ENCODE results near the gene RBFOX1. TPM values are rescaled to one million over a fixed set of nuclear protein-coding genes. Genes with fewer than 3 reads are reported as not detected.

The RBFOX1 gene
- total and polyA plus RNA-seq, 2 donors (not counting 1 experiment from before 2014, with no cell fraction given) = not detected

GRCh38 chr16:7449306-7449705 is 116.7 kb downstream of the RBFOX1 start:
- Histone ChIP-seq H3K9ac (ENCODE audit: low read length) (no peak overlapping the region), H3K4me2 (replicated peaks; ENCODE audit: low read depth, low read length, poor library complexity, severe bottlenecking) (no peak overlapping the region), H3K4me3 (ENCODE audit: control extremely low read depth in 1 of 5, extremely low read depth in 1 of 5, insufficient read depth in 1 of 5, low read depth in 2 of 5, low read length in 4 of 5) (no peak overlapping the region), H3K36me3 (replicated peaks in 1 of 2; ENCODE audit: control extremely low read depth in 1 of 2, control insufficient read depth in 1 of 2, extremely low read depth in 1 of 2, insufficient read depth in 2 of 2, low read length in 1 of 2) (no peaks in the 10 kb centered on the region), H3K79me2 (ENCODE audit: control insufficient read depth, insufficient read depth, low read length) (no peaks in the 10 kb centered on the region), H3K27me3 (replicated peaks in 1 of 4; ENCODE audit: control extremely low read depth in 1 of 4, control insufficient read depth in 3 of 4, insufficient read depth in 4 of 4, low read length in 3 of 4) (no peaks in the 10 kb centered on the region), H3K4me1 (ENCODE audit: control insufficient read depth in 2 of 2, insufficient read depth in 2 of 2, low read length in 2 of 2) (no peaks in the 10 kb centered on the region), H3K9me3 (ENCODE audit: control extremely low read depth in 1 of 3, control insufficient read depth in 2 of 3, insufficient read depth in 1 of 3, low read length in 2 of 3) (peaks cover 0 to 10% (median 0%) of the 10 kb centered on the region in 3 donors), H3K27ac (ENCODE audit: low read length in 2 of 2) (no peak overlapping the region), H2AFZ (ENCODE audit: insufficient read depth, low read depth, low read length, poor library complexity, severe bottlenecking) (no peak overlapping the region), H4K20me1 (ENCODE audit: control insufficient read depth, insufficient read depth, low read length, poor library complexity, severe bottlenecking) (no peaks in the 10 kb centered on the region)
- Mint-ChIP-seq H3K27me3 (no peaks in the 10 kb centered on the region), H3K27ac (no peak overlapping the region), H3K4me1 (no peaks in the 10 kb centered on the region), H3K4me3 (no peak overlapping the region), H3K9me3 (ENCODE audit: insufficient read depth) (peaks cover 7% of the 10 kb centered on the region)
- ATAC-seq (ENCODE audit: low read depth) (no peak), DNase-seq (no peak)
- ChIA-PET POLR2A (no interaction called here), CTCF (interaction anchor here (0.6 kb wide), 1 partner anchor 26 kb away, joined by 3 read pairs; no protein-coding TSS in a partner anchor)
- TF ChIP-seq CTCF (IDR thresholded peaks at IDR 0.05) = no peak
- no peak for TF ChIP-seq EZH2 (IDR thresholded peaks at IDR 0.05; ENCODE audit: borderline replicate concordance, insufficient read depth, low read depth, low read length, poor library complexity, severe bottlenecking)
- 100% methylated on average over 2 of the region's 3 CpGs for WGBS (ENCODE audit: insufficient coverage)
- intact Hi-C loops (cut with micrococcal nuclease) = no loop called here

GRCh38 chr16:7449808-7450207 is 117.2 kb downstream of the RBFOX1 start:
- Histone ChIP-seq H3K27ac (ENCODE audit: low read length in 2 of 2) (no peak overlapping the region), H3K79me2 (ENCODE audit: control insufficient read depth, insufficient read depth, low read length) (no peaks in the 10 kb centered on the region), H3K9me3 (ENCODE audit: control extremely low read depth in 1 of 3, control insufficient read depth in 2 of 3, insufficient read depth in 1 of 3, low read length in 2 of 3) (peaks cover 0 to 12% (median 0%) of the 10 kb centered on the region in 3 donors), H3K27me3 (replicated peaks in 1 of 4; ENCODE audit: control extremely low read depth in 1 of 4, control insufficient read depth in 3 of 4, insufficient read depth in 4 of 4, low read length in 3 of 4) (no peaks in the 10 kb centered on the region), H4K20me1 (ENCODE audit: control insufficient read depth, insufficient read depth, low read length, poor library complexity, severe bottlenecking) (no peaks in the 10 kb centered on the region), H2AFZ (ENCODE audit: insufficient read depth, low read depth, low read length, poor library complexity, severe bottlenecking) (no peak overlapping the region), H3K36me3 (replicated peaks in 1 of 2; ENCODE audit: control extremely low read depth in 1 of 2, control insufficient read depth in 1 of 2, extremely low read depth in 1 of 2, insufficient read depth in 2 of 2, low read length in 1 of 2) (no peaks in the 10 kb centered on the region), H3K4me2 (replicated peaks; ENCODE audit: low read depth, low read length, poor library complexity, severe bottlenecking) (no peak overlapping the region), H3K4me3 (ENCODE audit: control extremely low read depth in 1 of 5, extremely low read depth in 1 of 5, insufficient read depth in 1 of 5, low read depth in 2 of 5, low read length in 4 of 5) (no peak overlapping the region), H3K4me1 (ENCODE audit: control insufficient read depth in 2 of 2, insufficient read depth in 2 of 2, low read length in 2 of 2) (no peaks in the 10 kb centered on the region), H3K9ac (ENCODE audit: low read length) (no peak overlapping the region)
- H3K27me3 Mint-ChIP-seq = no peaks in the 10 kb centered on the region
- ATAC-seq (ENCODE audit: low read depth) = no peak
- no peak for DNase-seq
- CTCF ChIA-PET = no interaction called here
- no peaks in the 10 kb centered on the region for H3K4me1 Mint-ChIP-seq
- intact Hi-C loops (cut with micrococcal nuclease) = no loop called here
- WGBS (ENCODE audit: insufficient coverage) = 100% methylated on average over 7 of the region's 7 CpGs
- TF ChIP-seq CTCF (IDR thresholded peaks at IDR 0.05) (no peak), EZH2 (IDR thresholded peaks at IDR 0.05; ENCODE audit: borderline replicate concordance, insufficient read depth, low read depth, low read length, poor library complexity, severe bottlenecking) (no peak)
- no peak overlapping the region for H3K27ac Mint-ChIP-seq
- H3K4me3 Mint-ChIP-seq = no peak overlapping the region
- H3K9me3 Mint-ChIP-seq (ENCODE audit: insufficient read depth) = peaks cover 7% of the 10 kb centered on the region
- POLR2A ChIA-PET = no interaction called here
